T1000 (cell line): ENCODE results near the gene TENM3.

Experiments used
- DNase-seq: peaks from one replicate; lab custom pipeline; 2025; ENCODE audit warnings: mixed read lengths; lab: John Stamatoyannopoulos, UW

The TENM3 gene

DNA sequence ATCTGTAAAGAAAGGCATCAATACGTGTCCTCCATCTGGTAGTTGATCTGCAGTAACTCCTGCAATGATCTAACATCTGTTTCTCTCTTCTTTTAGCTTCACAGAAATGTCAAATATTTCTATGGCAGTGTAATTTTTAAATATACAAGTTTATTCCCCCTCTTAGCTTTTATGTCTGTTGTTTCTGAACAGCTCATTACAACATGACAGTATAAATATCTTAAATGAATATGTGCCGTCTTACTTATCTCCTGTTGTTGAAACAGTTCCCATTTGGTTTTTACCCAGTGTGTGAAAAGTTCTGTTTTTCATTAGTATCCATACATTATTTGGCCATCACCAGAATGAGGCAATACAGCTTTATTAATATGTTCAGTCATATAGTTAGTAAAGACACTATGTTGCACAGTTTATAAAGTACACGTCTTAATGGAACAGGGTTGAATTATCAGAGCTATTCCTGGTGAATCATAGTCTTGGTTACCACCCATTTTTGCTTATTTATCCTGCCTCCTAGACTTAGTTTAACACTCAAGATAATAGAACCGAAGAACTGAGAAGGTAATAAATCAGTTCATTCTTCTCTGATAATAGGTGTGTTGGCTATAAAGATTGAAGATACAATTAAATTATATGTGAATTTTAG lies 321.6 kb downstream of the TENM3 start:
- no peak for DNase-seq

DNA sequence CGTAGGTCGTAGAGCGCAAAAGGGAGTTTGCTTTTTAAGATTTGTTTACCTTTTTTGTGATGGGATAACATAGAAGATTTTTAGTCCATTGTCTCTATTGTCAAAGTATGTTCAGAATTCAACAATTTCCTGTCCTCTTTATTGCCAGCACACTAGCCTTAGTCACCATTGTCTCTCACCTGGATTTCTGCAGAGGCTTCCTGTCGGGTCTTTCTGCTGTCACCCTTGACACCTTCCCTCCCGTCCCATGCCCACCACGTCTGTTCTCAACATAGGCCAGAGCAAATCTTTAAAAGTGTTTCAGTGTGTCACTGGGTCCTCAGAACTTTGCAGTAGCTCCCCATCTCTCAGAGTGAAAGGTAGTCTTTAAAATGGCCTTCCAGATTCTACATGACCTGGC lies 323.9 kb downstream of the TENM3 start:
- no peak for DNase-seq

DNA sequence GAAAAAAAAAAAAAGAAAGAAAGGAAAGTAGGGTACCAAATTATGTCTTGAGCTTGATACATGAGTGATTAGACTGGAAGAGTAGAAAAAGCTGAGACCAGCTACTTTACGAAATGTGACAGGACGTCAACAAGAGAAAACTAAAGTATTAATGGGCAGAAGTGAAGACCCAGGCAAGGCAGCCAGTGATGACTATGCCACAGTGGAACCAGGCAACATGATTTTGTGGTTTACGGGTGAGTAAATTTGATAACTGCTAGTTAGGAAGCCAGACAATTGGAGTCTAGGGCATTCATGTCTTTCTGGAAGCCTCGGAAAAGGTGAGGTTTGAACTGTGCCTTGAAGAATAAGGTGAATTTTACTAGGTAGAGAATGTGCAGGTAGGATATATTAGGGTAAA lies 326.4 kb downstream of the TENM3 start:
- DNase-seq, result no peak

DNA sequence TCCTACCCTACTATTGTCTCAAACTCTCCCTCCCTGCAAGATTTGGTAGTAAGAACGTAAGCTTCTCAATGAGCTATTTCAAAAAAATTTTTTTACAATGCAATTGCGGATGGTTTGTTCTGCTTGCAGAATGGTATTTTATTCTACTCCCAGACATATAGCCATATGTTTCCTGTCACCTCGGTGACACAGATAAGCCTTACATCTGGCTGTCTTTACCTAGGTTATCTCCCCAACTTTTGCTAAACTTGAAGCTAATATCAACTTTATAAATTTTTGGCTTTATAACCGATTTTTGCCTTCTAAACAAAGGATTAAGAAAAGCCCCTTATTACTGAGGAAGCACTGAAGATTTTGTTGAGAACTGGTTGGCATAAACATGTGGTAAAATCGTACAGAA lies 331.5 kb downstream of the TENM3 start:
- no peak for DNase-seq

- no peak for DNase-seq
Observed at GRCh38 chr4:182575225-182575624, 332.0 kb downstream of the TENM3 start.

DNA sequence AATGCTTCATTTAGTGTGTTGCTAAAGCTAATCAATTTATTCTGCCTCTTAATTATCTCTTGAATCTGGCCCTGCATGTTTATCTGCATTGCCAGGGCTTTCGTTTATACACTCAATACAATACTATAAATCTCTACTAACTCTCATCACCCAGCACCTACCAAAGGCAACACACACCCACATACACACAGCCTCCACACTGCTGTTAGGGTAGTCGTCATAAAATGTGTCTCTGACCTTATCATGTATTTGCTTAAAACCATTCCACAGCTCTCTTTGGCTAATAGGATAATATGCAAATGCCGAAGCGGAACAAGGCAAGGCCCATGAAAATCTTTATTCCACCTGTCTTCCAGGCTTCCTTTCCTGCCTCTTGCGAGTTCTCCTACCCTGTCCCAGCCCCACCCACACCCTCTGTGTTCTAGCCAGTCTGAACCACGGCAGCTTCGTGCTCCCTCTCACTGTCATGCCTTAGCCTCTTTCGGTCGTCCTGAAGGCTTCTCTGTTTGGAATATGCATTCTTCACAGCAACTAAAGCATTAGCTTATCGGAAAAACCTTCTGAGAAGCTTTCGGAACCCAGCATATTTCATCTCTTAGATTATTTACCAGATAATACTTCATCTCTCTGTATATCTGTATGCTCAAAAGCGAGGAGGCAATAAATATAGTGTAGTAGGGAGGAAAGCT lies 333.5 kb downstream of the TENM3 start:
- DNase-seq, result no peak

GRCh38 chr4:182577411-182577810 lies 334.2 kb downstream of the TENM3 start:
- DNase-seq, result no peak

- no peak for DNase-seq
Observed at GRCh38 chr4:182578402-182578801, 335.2 kb downstream of the TENM3 start.

GRCh38 chr4:182582245-182582644 lies 339.0 kb downstream of the TENM3 start:
- DNase-seq, result no peak

DNA sequence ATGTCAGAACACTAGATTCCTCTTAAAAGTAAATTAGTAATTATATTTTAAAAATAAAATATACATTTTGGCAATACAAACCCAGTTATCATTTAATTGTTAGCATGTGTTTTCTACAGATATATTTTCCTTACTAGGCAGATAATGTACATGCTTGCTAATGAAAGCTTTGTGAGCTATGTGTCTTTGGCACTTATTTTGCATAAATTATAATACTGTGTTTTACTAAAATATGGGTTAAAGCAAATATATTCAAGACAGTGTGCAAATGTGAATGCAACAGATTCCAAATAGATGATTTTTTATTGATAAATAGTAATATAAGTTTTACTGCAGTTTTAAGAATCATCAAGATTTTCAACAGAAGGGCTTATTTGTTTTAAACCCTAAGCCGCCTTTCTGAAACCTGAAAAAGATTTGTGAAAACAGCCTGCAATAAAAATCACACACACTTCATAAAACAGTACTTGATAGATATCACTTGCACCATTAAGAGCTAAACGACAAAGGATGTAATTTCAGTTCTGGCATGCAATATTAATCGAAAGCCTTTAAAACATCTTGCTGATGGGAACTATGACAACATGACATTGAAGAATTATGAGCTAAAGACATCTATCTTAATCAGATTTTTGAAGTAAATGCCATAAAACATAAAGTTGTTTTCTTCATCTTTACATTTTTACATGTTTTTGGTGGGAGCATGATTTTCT lies 340.7 kb downstream of the TENM3 start:
- DNase-seq, result no peak

DNA sequence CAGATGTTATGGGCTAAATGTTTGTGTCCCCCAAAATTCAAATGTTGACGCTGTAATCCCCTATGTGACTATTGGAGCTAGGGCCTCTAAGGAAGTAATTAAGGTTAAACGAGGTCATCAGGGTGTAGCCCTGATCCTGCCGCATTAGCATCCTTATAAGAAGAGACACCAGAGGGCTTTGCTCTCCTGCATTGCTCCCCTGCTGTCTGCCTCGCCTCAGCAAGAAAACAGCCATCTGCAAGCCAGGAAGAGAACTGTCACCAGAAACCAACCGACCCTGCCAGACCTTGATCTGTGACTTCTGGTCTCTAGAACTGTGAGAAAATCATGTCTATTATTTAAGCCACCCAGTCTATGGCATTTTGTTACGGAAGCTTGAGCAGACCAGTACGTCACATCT lies 342.1 kb downstream of the TENM3 start:
- DNase-seq, result no peak

DNA sequence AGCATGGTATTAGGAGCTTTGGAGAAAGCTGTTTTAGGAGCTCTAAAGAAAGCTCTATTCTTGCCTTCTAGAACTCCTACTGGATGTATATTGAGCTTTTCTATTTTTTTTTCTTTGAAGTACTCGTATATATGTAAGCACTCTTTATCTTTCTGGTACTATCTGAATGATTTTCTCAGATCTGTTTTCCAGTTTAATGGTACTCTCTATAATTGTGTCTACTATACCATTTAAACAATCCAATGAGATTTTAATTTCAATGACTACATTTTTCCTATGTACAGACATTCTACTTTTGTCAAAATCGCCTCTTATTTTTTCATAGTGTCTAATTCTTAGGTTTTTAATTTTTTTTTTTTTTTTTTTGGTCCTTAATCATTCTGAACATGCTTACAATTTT lies 345.9 kb downstream of the TENM3 start:
- DNase-seq, result no peak

GRCh38 chr4:182593402-182593801 lies 350.2 kb downstream of the TENM3 start:
- DNase-seq, result no peak

GRCh38 chr4:182593864-182594263 lies 350.7 kb downstream of the TENM3 start:
- no peak for DNase-seq

- DNase-seq, result no peak
Observed at GRCh38 chr4:182600093-182600492, 356.9 kb downstream of the TENM3 start.

DNA sequence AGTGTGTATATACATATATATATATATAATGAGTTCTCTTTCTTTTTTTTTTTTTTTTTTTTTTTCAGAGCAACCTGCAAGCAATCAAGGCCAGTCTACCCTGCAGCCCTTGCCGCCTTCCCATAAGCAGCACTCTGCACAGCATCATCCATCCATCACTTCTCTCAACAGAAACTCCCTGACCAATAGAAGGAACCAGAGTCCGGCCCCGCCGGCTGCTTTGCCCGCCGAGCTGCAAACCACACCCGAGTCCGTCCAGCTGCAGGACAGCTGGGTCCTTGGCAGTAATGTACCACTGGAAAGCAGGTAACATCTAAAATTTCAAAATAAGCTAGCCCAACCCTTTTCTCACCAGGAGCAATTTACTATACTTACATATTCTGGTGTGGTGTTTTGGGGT lies 357.7 kb downstream of the TENM3 start:
- DNase-seq, result no peak

DNA sequence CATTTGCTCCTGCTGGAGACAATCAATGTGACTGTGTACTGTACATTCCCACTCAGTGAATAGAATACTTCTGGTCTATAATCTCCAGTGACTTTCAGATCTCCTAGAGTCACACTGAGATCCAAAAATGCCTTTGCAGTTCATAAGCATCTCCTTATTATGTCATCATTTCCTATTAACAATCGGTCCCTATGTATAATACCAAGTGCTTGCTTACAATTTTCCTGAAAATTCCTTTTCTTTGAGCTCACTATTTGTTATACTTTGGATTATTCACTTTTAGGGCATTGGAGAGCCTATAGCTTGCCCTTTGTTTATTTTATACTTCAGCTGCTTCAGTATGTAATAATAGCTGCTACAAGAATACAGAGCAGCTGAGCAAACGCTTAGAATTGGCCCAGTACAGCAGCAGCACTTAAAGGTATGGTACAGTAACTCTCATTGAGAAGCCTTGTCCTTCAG lies 361.0 kb downstream of the TENM3 start:
- DNase-seq, result no peak

- no peak for DNase-seq
Observed at GRCh38 chr4:182604953-182605352, 361.8 kb downstream of the TENM3 start.

DNA sequence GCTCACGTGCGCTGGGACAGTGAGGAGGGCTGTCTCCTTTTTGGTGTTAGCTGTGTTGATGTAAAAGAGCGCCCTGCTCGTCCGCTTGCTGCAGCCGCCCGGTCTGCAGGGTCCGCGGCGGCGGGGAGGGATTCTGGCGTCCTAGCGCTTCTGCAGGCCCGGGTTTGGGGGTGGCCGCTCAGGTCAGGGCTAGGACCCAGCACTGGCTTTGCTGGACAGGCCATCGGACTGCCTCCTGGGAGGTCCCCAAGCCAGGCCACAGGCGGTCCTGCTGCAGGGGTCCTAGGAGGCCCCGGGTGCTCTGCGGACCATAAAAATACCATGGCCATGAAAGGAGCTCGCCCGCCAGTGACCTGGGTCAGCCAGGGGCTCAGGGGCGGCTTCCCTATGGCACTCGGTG lies 365.3 kb downstream of the TENM3 start:
- no peak for DNase-seq

- DNase-seq, result no peak
Observed at GRCh38 chr4:182616476-182616875, 373.3 kb downstream of the TENM3 start.

GRCh38 chr4:182619660-182620059 lies 376.5 kb downstream of the TENM3 start:
- DNase-seq, result no peak

DNA sequence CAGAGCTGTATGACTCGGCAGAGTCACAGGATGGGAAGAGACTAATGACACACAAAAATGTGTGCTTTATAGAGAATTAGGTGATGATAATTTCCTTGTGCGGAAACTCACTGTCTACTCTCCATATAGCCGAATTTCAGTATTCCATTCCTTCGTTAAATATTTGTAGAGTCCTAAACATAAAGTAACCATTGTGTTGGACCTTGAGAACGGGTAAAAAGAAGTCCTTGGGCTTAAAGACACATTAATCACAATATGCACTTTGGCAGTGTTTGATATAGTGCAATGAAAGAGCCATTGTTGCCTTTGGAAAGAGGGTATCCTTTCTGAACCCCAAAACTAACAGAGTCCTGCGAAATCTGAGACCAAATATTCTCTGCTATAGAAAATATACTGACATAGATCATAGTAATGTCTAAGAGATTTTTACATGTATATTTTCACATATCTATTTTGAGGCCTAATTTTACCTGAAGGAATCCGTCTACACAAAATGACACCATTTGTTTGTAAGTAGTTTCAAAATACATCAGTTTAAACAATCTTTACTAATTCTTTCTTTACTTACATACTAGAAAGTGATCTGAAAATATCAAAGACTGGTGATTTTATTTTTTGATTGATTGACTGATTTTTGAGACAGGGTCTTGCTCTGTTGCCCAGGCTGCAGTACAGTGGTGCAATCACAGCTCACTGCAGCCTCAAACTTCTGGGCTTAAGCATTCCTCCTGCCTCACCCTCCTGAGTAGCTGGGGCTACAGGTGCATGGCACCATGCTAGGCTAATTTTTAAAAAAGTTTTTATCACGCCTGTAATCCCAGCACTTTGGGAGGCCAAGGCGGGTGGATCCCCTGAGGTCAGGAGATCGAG lies 377.1 kb downstream of the TENM3 start:
- DNase-seq, result no peak
